DND-41 (cell line): ENCODE results near the gene PPP1R13B.

Experiments
- EZH2 ChIP-seq: IDR thresholded peaks from 3 replicates; pipeline ENCODE4 v1.6.1; 2012; ENCODE audit warnings: borderline replicate concordance, low read depth, mild to moderate bottlenecking, moderate library complexity, low read length, inconsistent platforms; ENCODE audit not compliant: severe bottlenecking
- TF ChIP-seq, protein P1 (sequence below): IDR thresholded peaks from 2 replicates; pipeline ENCODE4 v1.5.1; 2012; ENCODE audit warnings: borderline replicate concordance, low read length, moderate library complexity, mild to moderate bottlenecking; ENCODE audit not compliant: poor library complexity, severe bottlenecking; ENCODE audit errors: extremely low read depth

DNA sequence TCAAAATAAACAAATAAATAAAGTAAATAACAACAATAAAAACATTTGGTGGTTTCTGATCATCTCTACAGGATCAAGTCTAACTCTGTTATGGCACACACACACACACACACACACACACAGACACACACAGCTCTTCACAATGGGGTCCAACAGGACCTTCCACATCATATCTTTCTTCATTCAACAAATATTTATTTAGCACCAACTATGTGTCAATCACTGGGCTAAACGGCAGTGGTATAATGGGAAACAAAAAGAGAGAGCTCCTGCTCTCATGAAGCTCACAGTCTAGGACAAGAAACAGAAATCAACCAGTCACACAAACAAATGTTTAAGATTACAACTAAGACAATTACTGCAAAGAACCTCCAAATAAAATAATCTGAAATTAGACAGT lies 9.3 kb downstream of the PPP1R13B start:
- TF ChIP-seq, protein P1, sequence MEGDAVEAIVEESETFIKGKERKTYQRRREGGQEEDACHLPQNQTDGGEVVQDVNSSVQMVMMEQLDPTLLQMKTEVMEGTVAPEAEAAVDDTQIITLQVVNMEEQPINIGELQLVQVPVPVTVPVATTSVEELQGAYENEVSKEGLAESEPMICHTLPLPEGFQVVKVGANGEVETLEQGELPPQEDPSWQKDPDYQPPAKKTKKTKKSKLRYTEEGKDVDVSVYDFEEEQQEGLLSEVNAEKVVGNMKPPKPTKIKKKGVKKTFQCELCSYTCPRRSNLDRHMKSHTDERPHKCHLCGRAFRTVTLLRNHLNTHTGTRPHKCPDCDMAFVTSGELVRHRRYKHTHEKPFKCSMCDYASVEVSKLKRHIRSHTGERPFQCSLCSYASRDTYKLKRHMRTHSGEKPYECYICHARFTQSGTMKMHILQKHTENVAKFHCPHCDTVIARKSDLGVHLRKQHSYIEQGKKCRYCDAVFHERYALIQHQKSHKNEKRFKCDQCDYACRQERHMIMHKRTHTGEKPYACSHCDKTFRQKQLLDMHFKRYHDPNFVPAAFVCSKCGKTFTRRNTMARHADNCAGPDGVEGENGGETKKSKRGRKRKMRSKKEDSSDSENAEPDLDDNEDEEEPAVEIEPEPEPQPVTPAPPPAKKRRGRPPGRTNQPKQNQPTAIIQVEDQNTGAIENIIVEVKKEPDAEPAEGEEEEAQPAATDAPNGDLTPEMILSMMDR, result no peak
- no peak for TF ChIP-seq EZH2
